Tibial nerve (tissue), 3 donors: Measurements from ENCODE around the gene NFIL3.

Experiments used
- CTCF ChIP-seq, 5 experiments: fragments of 200-600 bp in 3 of 5; fragments of 450-650 bp in 2 of 5; sonication (generic) in 3 of 5; IDR thresholded peaks; one replicate each; pipeline ENCODE4 v1.5.1; 2016 to 2019; ENCODE audit warnings: antibody characterized with exemption in 5 of 5, mild to moderate bottlenecking in 3 of 5, moderate library complexity in 2 of 5
- POLR2A ChIP-seq, 2 donors: fragments of 450-650 bp; IDR thresholded peaks; one replicate each; pipeline ENCODE4 v1.6.1; 2017; ENCODE audit warnings: antibody characterized with exemption in 2 of 2, mild to moderate bottlenecking in 2 of 2, moderate library complexity in 2 of 2

- no peak for TF ChIP-seq CTCF (IDR thresholded peaks at IDR 0.05)
- no peak for TF ChIP-seq POLR2A (IDR thresholded peaks at IDR 0.05)
These were observed 19.7 kb downstream of the NFIL3 start for GRCh38 chr9:91403665-91404543.
